GM12875 (cell line): ENCODE results near the gene LIMCH1.
A peak's percentile ranks its signal among the peaks of the same experiment; 100 is the strongest.

ENCODE experiments used
- H3K4me3 ChIP-seq: one replicate; pipeline ENCODE4 v1.5.1; 2011; ENCODE audit warnings: low read depth, low read length, control low read depth
- CTCF ChIP-seq: IDR thresholded peaks from 2 replicates; pipeline ENCODE4 v1.5.1; 2011; ENCODE audit warnings: low read depth, mild to moderate bottlenecking, control low read depth, inconsistent platforms, low read length, moderate library complexity, borderline replicate concordance; ENCODE audit not compliant: insufficient read depth

The LIMCH1 gene

GRCh38 chr4:41656572-41657520 is 118.9 kb downstream of the LIMCH1 start:
- TF ChIP-seq CTCF, result no peak

DNA sequence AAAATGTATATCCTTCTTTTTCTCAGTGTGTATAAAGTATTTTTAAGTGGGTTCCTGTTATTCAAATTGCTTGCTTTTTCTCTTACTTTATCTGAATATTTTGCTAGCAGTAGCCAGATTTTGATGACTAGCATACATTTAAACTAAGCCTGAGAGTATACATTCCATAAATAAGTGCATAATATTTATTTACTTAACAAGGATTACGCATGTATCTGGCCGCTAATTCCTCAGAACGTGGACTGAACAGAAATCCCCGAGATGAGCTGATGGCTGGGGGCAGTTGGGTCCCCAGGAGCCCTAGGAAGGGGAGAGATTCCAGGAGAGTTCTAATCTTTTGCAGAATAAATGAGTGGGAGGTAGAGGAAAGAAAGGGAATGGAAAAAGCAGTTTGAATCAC is 119.6 kb downstream of the LIMCH1 start:
- no peak overlapping the region for H3K4me3 ChIP-seq
- TF ChIP-seq CTCF, result no peak

More at GRCh38 chr4:41656572-41657520, 118.9 kb downstream of the LIMCH1 start:
- no peak overlapping the region for H3K4me3 ChIP-seq

GRCh38 chr4:41658163-41658562 is 120.2 kb downstream of the LIMCH1 start:
- TF ChIP-seq CTCF, result no peak
- H3K4me3 ChIP-seq, result no peak overlapping the region

- H3K4me3 ChIP-seq, result no peak overlapping the region
- TF ChIP-seq CTCF, result no peak
These were observed 122.4 kb downstream of the LIMCH1 start for GRCh38 chr4:41660352-41660751.

DNA sequence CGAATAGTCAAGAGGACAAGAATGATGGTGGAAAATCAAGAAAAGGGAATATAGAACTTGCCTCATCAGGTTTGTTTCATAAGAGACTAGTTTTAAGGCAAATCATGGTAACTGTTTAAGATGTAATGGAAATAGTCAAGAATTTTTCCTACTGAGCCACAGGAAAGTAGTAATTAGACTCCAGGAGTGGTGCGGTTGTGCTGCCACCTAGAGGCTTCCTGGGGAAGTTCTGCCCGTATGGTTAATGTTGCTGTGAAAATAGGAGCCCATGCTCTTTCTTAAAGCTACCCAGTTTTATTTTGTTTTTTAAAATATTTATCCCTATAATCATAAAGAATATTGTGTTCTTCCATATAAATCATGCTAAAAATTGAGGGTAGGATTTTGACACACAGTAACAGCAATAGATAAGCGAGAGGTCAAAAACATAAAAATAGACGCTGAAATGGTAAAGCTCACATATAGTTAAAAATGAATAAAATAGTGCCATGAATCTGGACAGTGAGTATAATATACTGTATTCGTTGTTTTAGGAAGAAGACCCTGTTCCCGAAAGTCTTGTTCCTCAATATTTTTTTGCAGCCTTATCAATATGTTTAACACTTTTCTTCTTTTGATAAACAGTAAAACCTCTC is 123.6 kb downstream of the LIMCH1 start:
- no peak overlapping the region for H3K4me3 ChIP-seq
- peak; percentile 87 for TF ChIP-seq CTCF

DNA sequence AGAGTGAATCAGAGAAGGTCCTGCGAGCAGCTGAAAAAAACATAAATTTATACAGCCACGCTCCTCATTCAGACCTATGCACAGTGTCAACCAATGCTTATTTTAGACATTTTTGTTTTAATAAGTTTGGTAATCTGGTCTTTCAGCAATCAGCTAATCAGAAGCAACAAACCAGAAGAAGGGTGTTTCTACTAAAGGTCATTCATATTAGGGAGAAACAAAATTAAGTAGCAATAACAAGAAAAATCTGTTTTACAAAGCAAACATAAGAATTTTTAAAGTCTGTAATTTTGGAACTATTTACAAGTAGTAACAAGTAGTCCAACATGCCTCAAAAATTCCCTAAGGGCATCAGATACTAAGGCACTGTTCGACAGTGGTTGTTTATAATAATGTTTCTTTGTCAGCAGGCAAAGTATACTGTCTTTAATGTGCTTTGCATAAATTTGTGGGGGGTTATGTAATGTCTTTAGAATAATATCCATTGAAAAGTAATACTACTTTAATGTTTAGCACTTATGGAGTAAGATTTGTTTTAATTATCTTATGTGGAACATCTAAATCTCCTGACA is 127.8 kb downstream of the LIMCH1 start:
- no peak overlapping the region for H3K4me3 ChIP-seq
- no peak for TF ChIP-seq CTCF
